Measurements from ENCODE around the gene ITPR2.
"Not testable (repeated sequence)": the region's sequence is repeated elsewhere in the genome, so short reads cannot be mapped to it uniquely, and the experiment has no call there.

The ITPR2 gene

GRCh38 chr12:26789731-26790644, 43.0 kb downstream of the ITPR2 start:
- no peak for DNase-seq (ENCODE audit: low read depth, low spot score)

GRCh38 chr12:26786865-26787514, 46.0 kb downstream of the ITPR2 start:
- no peak for DNase-seq (ENCODE audit: low read depth, low spot score)

- DNase-seq (ENCODE audit: low read depth, low spot score): no peak
These were observed 46.5 kb downstream of the ITPR2 start for GRCh38 chr12:26786491-26786864.

- not testable (repeated sequence) for DNase-seq (ENCODE audit: low read depth, low spot score)
These were observed 49.1 kb downstream of the ITPR2 start for GRCh38 chr12:26783816-26784379.

GRCh38 chr12:26783131-26783526, 49.9 kb downstream of the ITPR2 start:
- DNase-seq (ENCODE audit: low read depth, low spot score): no peak

GRCh38 chr12:26782372-26783130, 50.4 kb downstream of the ITPR2 start:
- no peak for DNase-seq (ENCODE audit: low read depth, low spot score)

- DNase-seq (ENCODE audit: low read depth, low spot score): not testable (repeated sequence)
These were observed 52.3 kb downstream of the ITPR2 start for GRCh38 chr12:26780656-26781055.

- DNase-seq (ENCODE audit: low read depth, low spot score): not testable (repeated sequence)
These were observed 54.7 kb downstream of the ITPR2 start for GRCh38 chr12:26778173-26778775.

GRCh38 chr12:26777236-26777635, 55.8 kb downstream of the ITPR2 start:
- no peak for DNase-seq (ENCODE audit: low read depth, low spot score)

- DNase-seq (ENCODE audit: low read depth, low spot score): not testable (repeated sequence)
These were observed 57.0 kb downstream of the ITPR2 start for GRCh38 chr12:26775991-26776390.

- no peak for DNase-seq (ENCODE audit: low read depth, low spot score)
These were observed 59.5 kb downstream of the ITPR2 start for GRCh38 chr12:26773313-26774104.

- no peak for DNase-seq (ENCODE audit: low read depth, low spot score)
These were observed 61.1 kb downstream of the ITPR2 start for GRCh38 chr12:26771861-26772260.

GRCh38 chr12:26770239-26771070, 62.5 kb downstream of the ITPR2 start:
- DNase-seq (ENCODE audit: low read depth, low spot score): no peak

GRCh38 chr12:26769611-26770010, 63.4 kb downstream of the ITPR2 start:
- no peak for DNase-seq (ENCODE audit: low read depth, low spot score)

GRCh38 chr12:26768611-26769603, 64.1 kb downstream of the ITPR2 start:
- no peak for DNase-seq (ENCODE audit: low read depth, low spot score)

- no peak for DNase-seq (ENCODE audit: low read depth, low spot score)
These were observed 65.1 kb downstream of the ITPR2 start for GRCh38 chr12:26767865-26768264.

GRCh38 chr12:26767116-26767515, 65.9 kb downstream of the ITPR2 start:
- DNase-seq (ENCODE audit: low read depth, low spot score): no peak

GRCh38 chr12:26762186-26762585, 70.8 kb downstream of the ITPR2 start:
- DNase-seq (ENCODE audit: low read depth, low spot score): no peak
